ENCODE results near the gene TTC23.

The TTC23 gene

GRCh38 chr15:99099661-99100060 lies 149.7 kb downstream of the TTC23 start:
- DNase-seq: no peak

- no peak for DNase-seq
Measured at GRCh38 chr15:99098991-99099390, 150.4 kb downstream of the TTC23 start.

- no peak for DNase-seq
Measured at GRCh38 chr15:99098426-99098825, 151.0 kb downstream of the TTC23 start.

- no peak for DNase-seq
Measured at GRCh38 chr15:99097441-99098410, 151.7 kb downstream of the TTC23 start.

GRCh38 chr15:99096894-99097426 lies 152.4 kb downstream of the TTC23 start:
- DNase-seq: no peak

- no peak for DNase-seq
Measured at GRCh38 chr15:99096173-99096893, 153.0 kb downstream of the TTC23 start.

- DNase-seq: no peak
Measured at GRCh38 chr15:99095626-99096025, 153.8 kb downstream of the TTC23 start.

- no peak for DNase-seq
Measured at GRCh38 chr15:99092554-99093172, 156.7 kb downstream of the TTC23 start.

GRCh38 chr15:99090938-99091337 lies 158.4 kb downstream of the TTC23 start:
- no peak for DNase-seq

- DNase-seq: peak; percentile 54
Measured at GRCh38 chr15:99090011-99090699, 159.2 kb downstream of the TTC23 start.

- no peak for DNase-seq
Measured at GRCh38 chr15:99087405-99087943, 161.9 kb downstream of the TTC23 start.

GRCh38 chr15:99086327-99086667 lies 163.1 kb downstream of the TTC23 start:
- DNase-seq: no peak
